Measurements from ENCODE around the gene LPP.
A peak's percentile ranks its signal among the peaks of the same experiment; 100 is the strongest.

GRCh38 chr3:188217011-188217463 lies 63.1 kb downstream of the LPP start:
- TF ChIP-seq CTCF (IDR thresholded peaks at IDR 0.05; ENCODE audit: low read length): peak; percentile 33; the same call in 1 of the 2 replicates
- TF ChIP-seq EZH2 (IDR thresholded peaks at IDR 0.05; ENCODE audit: borderline replicate concordance, low read length): no peak
